SKM-1 (cell line): Measurements from ENCODE around the gene ZNF345.

Experiments used
- DNase-seq: peaks from one replicate; lab custom pipeline; 2025; ENCODE audit not compliant: unreplicated experiment; lab: John Stamatoyannopoulos, UW

Gene ZNF345

DNA sequence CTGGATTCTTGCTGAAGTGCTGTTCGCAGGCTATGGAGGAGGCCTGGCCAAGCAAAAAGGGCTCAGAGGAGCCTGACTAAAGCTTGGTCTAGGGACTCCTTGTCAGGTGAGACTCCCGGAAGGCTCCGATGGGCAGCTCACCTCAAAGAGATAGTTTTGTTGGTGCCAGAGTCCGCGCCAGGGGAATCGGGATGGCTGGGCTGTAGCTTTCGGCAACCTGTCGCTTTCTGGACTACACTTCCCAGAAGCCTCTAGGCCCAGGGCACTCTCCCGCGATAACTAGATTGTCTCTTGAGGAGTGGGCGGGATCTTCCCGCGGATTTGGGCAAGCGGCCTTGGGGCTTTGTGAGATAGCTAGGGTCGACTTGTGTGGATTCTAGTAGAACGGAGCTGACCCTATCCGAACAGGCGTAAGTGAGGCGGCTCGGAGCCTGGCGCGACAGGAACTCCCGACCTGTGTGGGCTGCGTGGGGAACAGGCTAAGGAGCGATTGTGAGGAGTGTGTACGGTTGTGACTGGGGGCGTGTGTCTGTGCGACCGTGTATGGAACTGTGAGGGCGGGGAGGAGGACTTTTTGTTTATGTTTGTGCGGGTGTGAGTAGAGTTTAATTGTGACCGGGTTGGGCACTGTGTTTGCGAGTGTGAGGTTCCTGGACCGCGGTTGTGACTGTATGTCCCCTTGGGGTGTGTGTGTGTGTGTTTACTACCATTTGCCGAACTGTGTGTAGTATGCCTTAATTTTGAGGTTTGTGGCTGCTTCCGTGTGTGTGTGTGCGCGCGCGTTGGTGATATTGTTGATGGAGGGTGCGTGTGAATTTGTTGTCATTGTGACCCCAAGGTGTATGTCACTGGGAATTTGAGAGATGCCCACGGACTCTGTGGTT lies at the start of gene ZNF345:
ZNF345 (plus strand) TSS at position 318 of the 884 bp plus-strand sequence. CDS start 25,955 bp downstream, outside the sequence.
- DNase-seq = peak; percentile 80

GRCh38 chr19:36805364-36805763 lies 45.3 kb upstream of the ZNF345 start:
- DNase-seq = no peak

DNA sequence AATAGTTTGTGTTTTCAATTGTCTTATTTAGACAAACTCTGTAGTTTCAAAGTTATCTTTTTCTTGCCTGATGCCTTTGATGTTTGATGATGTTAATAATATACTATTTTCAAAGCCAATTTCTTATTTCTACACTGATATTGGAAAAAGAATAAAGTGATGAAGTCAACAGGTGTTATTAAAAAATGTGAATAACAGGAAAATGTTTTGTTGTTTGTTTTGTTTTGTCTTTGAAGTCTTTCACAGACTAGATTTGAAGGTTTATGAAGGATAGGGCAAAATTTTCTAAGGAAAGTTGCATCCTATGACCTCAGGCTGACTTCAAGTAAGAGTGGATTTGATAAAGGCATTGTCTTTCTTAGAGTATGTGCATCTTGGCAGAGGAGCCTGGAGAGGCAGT lies 43.6 kb upstream of the ZNF345 start:
- no peak for DNase-seq

- DNase-seq = no peak
These were observed 31.5 kb upstream of the ZNF345 start for GRCh38 chr19:36819130-36819630.

DNA sequence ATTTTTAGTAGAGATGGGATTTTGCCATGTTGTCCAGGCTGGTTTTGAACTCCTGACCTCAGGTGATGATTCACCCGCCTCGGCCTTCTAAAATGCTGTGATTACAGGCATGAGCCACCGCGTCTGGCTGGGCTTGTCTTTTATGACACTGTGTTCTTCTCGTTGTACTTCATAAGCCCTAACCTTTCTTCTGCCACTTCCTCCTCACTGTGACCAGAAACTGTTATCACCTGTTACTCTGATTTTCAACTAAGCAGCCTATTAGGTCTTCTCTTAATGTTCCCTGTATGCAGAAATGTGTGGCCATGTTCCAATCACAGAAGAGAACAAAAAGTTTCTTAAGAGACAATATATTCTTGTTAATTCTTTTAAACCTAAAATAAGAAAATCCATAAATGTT lies 28.9 kb upstream of the ZNF345 start:
- DNase-seq = no peak

GRCh38 chr19:36833430-36833829 lies 17.2 kb upstream of the ZNF345 start:
- no peak for DNase-seq

GRCh38 chr19:36837176-36837905 lies 13.3 kb upstream of the ZNF345 start:
- DNase-seq = no peak

GRCh38 chr19:36837906-36838783 lies 12.5 kb upstream of the ZNF345 start, which contains the start of gene ZNF790:
ZNF790 (minus strand) TSS chr19:36838387; CDS start chr19:36825619, 12,768 bp downstream.
- peak; percentile 62 for DNase-seq

GRCh38 chr19:36838784-36839324 lies 11.8 kb upstream of the ZNF345 start:
- DNase-seq = no peak

- no peak for DNase-seq
These were observed 2.7 kb upstream of the ZNF345 start for GRCh38 chr19:36847968-36848367.

DNA sequence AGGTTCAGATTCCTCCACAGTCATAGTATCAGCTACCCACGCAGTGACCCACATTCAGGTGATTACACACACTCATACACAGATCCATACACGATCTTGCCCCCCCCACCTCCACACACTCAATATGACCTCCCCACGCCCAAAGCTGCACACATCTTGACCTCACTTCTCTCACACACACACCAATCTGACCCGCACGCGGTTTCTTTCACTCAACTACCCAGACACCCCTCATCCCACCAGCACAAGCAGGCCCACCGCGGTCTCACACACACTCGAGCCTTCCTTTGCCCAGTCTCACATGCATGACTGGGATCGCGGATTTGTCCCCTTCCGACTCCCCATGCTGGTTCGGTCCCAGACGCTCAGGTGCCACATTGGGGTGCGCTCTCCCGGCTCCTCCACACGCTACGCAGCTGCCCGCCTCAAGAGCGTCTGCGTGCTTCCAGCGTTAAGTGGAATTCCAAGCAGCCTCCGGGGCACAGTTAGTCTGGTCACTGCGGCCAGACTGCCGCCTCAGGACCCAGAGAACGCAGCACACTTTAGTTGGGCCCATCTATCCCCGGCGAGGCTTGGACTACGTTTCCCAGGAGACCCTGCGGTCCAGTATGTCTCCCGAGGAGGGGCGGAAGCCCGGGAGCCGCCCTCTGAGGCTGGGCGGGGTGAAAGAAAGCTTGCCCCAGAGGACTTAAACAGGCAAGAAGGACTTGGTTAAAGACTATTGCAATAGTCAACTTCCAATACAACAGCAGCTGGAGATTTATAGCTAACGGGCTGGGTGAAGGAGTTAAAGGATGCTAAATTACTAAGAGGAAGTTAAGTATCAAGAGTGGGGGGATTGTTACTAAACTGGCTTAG lies 746 bp upstream of the ZNF345 start:
- DNase-seq = peak; percentile 86

DNA sequence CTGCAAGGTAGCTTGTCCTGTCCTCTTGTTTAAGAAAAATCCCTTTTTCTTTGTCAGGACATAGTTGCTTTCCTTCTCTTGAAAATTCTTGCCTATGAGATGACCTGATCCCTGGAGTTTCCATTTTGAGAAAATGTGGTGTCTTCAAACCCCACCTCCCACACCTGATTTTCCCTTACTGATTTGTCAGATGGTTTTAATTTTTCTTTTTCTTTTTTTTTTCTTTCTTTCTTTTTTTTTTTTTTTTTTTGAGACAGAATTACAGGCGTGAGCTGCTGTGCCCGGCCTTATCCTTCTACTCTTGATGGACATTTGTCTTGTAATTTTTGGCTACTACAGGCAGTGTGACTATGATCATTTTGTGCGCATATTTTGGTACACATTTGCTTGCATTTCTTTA lies 1.2 kb downstream of the ZNF345 start:
- no peak for DNase-seq

GRCh38 chr19:36876993-36877938 lies 26.6 kb downstream of the ZNF345 start:
- DNase-seq = no peak

GRCh38 chr19:36891768-36892357 lies 41.2 kb downstream of the ZNF345 start:
- no peak for DNase-seq

DNA sequence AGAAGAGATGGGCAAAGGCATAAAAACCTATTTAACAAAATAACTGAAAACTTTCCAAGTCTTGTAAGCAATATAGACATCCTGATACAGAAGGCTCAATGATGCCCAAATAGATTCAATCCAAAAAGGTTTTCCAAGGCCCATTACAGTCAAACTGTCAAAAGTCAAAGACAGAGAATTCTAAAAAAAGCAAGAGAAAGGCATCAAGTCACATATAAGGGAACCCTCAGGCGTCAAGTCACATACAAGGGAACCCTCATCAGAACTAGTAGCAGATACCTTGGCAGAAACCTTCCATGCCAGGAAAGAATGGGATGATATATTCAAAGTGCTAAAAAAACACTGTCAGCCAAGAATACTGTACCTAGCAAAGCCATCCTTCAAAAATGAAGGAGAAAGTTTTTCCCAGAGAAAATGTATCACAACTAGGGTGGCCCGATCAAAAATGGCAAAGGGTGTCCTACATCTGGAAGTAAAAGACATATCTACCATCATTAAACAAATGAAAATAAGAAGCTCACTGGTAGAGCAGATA lies 44.2 kb downstream of the ZNF345 start:
- DNase-seq = no peak

DNA sequence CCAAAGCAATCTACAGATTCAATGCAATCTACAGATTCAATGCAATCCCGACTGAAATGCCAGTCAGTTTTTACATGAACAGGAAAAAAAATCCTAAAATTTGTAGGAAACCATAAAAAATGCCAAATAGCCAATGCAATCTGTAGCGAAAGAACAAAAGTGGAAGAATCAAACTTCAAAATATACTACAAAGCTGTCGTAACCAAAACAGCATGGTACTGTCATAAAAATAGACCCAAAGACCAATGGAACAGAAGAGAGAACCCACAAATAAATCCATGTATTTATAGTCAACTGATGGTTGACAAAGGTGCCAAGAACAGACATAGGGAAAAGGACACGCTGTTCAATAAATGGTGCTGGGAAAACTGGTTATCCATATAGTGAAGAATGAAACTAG lies 47.7 kb downstream of the ZNF345 start:
- no peak for DNase-seq

DNA sequence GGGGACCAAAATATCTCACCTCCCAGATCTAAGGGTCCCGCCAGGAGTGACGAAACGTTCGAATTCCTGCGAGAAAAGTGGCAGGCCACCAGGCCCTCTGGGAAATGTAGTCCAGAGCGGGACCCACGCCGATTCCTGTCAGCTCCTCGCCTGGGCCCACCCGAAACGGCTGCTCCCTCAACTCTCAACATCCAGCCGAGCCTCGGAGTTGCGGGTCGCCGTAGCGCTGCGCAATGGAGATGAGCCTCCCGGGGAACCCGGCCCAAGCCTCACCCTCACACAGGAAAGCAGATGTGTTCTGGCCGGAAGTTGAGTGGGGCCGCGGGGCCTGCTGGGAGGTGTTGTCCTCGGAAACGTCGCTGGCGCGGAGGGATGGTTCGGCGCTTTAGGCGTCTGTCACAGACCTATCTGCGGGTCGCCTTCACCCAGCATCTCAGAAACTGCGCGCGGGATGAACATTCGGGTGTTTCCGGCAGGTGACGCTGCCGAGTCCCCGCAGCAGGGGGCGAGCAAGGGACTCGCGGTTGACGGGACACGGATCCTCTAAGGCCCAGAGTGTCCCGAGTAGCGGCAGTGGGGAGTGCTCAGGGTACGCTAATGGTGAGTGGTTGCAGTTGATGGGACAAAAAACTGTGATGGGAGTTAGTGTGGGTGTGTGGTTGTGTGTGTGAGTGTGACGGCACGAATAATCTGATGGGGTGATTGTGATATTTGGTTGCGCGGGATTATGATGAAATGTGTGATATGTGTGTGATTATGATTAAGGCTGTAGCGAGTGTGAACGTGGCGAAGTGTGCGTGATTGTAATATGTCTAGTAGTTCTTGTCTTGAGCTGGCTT lies 65.5 kb downstream of the ZNF345 start, which contains the start of the genes ZNF568 and ZNF829:
ZNF568 (plus strand) TSS at position 341 of the 839 bp plus-strand sequence. CDS start 6,439 bp downstream, outside the sequence.
ZNF829 (minus strand) TSS at position 300 of the 839 bp plus-strand sequence. CDS start 1,124 bp downstream, outside the sequence.
- DNase-seq = peak; percentile 80
